ENCODE data around the gene PIK3C2G.

DNA sequence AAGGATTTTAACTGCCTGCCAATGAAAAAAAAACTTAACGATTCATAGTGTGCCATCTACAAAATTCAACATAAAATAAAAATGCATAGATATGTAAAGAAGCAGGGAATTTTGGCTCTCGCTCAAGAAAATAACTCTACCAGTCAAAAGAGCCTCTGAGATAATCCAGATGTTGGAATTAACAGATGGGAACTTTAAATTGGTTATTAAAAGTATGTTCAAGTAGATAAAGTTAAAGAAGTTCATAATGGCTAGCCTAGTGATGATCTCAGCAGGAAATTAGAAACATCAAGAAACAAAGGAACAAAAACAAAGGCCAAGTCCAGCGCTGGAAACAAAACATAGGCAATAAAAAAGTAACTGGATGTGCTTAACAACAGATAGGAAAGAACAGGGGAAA is 23.1 kb downstream of the PIK3C2G start:
- TF ChIP-seq, protein P1, sequence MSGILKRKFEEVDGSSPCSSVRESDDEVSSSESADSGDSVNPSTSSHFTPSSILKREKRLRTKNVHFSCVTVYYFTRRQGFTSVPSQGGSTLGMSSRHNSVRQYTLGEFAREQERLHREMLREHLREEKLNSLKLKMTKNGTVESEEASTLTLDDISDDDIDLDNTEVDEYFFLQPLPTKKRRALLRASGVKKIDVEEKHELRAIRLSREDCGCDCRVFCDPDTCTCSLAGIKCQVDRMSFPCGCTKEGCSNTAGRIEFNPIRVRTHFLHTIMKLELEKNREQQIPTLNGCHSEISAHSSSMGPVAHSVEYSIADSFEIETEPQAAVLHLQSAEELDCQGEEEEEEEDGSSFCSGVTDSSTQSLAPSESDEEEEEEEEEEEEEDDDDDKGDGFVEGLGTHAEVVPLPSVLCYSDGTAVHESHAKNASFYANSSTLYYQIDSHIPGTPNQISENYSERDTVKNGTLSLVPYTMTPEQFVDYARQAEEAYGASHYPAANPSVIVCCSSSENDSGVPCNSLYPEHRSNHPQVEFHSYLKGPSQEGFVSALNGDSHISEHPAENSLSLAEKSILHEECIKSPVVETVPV (CRISPR knock-in tag; IDR thresholded peaks at IDR 0.05) = no peak
- no peak for TF ChIP-seq OSR1 (CRISPR knock-in tag; IDR thresholded peaks at IDR 0.05)
- no peak for TF ChIP-seq ZNF70 (CRISPR knock-in tag; IDR thresholded peaks at IDR 0.05)
- TF ChIP-seq PPARA (CRISPR knock-in tag; IDR thresholded peaks at IDR 0.05; ENCODE audit: borderline replicate concordance) = no peak
- TF ChIP-seq ZC3H10 (CRISPR knock-in tag; IDR thresholded peaks at IDR 0.05) = no peak
- TF ChIP-seq BACH2 (CRISPR knock-in tag; IDR thresholded peaks at IDR 0.05; ENCODE audit: borderline replicate concordance) = no peak
- no peak for TF ChIP-seq ZNF565 (CRISPR knock-in tag; conservative IDR thresholded peaks at IDR 0.05; ENCODE audit: low read depth)
- TF ChIP-seq ZNF8 (CRISPR knock-in tag; IDR thresholded peaks at IDR 0.05) = no peak
- TF ChIP-seq, protein P2, sequence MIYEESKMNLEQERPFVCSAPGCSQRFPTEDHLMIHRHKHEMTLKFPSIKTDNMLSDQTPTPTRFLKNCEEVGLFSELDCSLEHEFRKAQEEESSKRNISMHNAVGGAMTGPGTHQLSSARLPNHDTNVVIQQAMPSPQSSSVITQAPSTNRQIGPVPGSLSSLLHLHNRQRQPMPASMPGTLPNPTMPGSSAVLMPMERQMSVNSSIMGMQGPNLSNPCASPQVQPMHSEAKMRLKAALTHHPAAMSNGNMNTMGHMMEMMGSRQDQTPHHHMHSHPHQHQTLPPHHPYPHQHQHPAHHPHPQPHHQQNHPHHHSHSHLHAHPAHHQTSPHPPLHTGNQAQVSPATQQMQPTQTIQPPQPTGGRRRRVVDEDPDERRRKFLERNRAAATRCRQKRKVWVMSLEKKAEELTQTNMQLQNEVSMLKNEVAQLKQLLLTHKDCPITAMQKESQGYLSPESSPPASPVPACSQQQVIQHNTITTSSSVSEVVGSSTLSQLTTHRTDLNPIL (CRISPR knock-in tag; IDR thresholded peaks at IDR 0.05; ENCODE audit: low read depth) = no peak
- TF ChIP-seq, protein P3, sequence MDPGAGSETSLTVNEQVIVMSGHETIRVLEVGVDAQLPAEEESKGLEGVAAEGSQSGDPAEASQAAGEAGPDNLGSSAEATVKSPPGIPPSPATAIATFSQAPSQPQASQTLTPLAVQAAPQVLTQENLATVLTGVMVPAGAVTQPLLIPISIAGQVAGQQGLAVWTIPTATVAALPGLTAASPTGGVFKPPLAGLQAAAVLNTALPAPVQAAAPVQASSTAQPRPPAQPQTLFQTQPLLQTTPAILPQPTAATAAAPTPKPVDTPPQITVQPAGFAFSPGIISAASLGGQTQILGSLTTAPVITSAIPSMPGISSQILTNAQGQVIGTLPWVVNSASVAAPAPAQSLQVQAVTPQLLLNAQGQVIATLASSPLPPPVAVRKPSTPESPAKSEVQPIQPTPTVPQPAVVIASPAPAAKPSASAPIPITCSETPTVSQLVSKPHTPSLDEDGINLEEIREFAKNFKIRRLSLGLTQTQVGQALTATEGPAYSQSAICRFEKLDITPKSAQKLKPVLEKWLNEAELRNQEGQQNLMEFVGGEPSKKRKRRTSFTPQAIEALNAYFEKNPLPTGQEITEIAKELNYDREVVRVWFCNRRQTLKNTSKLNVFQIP (CRISPR knock-in tag; IDR thresholded peaks at IDR 0.05; ENCODE audit: borderline replicate concordance, low read depth) = no peak
- TF ChIP-seq, protein P4, sequence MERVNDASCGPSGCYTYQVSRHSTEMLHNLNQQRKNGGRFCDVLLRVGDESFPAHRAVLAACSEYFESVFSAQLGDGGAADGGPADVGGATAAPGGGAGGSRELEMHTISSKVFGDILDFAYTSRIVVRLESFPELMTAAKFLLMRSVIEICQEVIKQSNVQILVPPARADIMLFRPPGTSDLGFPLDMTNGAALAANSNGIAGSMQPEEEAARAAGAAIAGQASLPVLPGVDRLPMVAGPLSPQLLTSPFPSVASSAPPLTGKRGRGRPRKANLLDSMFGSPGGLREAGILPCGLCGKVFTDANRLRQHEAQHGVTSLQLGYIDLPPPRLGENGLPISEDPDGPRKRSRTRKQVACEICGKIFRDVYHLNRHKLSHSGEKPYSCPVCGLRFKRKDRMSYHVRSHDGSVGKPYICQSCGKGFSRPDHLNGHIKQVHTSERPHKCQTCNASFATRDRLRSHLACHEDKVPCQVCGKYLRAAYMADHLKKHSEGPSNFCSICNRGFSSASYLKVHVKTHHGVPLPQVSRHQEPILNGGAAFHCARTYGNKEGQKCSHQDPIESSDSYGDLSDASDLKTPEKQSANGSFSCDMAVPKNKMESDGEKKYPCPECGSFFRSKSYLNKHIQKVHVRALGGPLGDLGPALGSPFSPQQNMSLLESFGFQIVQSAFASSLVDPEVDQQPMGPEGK (CRISPR knock-in tag; IDR thresholded peaks at IDR 0.05; ENCODE audit: borderline replicate concordance) = no peak

Measured in SK-N-SH treated with all-trans-retinoic acid at 6 μM for 48 hours (cell line).